Keratinocyte (primary cell): Measurements from ENCODE around the gene PACS2. TPM values are rescaled to one million over a fixed set of nuclear protein-coding genes. Genes with fewer than 3 reads are reported as not detected.

Experiments used
- DNase-seq: peaks from one replicate; pipeline ENCODE4 v3.0.0-alpha.2; 2011; ENCODE audit warnings: low read depth, missing footprints, low spot score
- FAIRE-seq: peaks from 2 replicates; lab custom pipeline; 2011; peaks lifted over from hg19 to GRCh38; lab: Jason Lieb, UNC
- H2AFZ ChIP-seq: 2 replicates; pipeline ENCODE4 v1.6.0; 2012; ENCODE audit warnings: low read length, control low read depth, inconsistent platforms; ENCODE audit not compliant: control insufficient read depth
- H3K27ac ChIP-seq: 2 replicates; pipeline ENCODE4 v1.5.1; 2011; ENCODE audit warnings: low read length; ENCODE audit not compliant: control insufficient read depth, insufficient read depth
- H3K27me3 ChIP-seq: 3 replicates; pipeline ENCODE4 v1.6.0; 2011; ENCODE audit warnings: low read length; ENCODE audit not compliant: control insufficient read depth, insufficient read depth; ENCODE audit errors: extremely low read depth
- H3K36me3 ChIP-seq, 2 experiments: 2 replicates in 1 of 2; 3 replicates in 1 of 2; pipeline ENCODE4 v1.5.1; 2011; ENCODE audit warnings: low read length in 2 of 2, mild to moderate bottlenecking in 1 of 2; ENCODE audit not compliant: control insufficient read depth in 2 of 2, insufficient read depth in 2 of 2; ENCODE audit errors: extremely low read depth in 1 of 2
- H3K4me1 ChIP-seq: 3 replicates; pipeline ENCODE4 v1.5.1; 2011; ENCODE audit warnings: low read length; ENCODE audit not compliant: control insufficient read depth, insufficient read depth; ENCODE audit errors: extremely low read depth
- H3K4me2 ChIP-seq: 3 replicates; pipeline ENCODE4 v1.6.0; 2011; ENCODE audit warnings: low read depth, low read length; ENCODE audit not compliant: control insufficient read depth, insufficient read depth; ENCODE audit errors: extremely low read depth
- H3K4me3 ChIP-seq, 3 experiments: fragments of 200-600 bp in 1 of 3; sonication (generic) in 1 of 3; 2 replicates in 2 of 3; 3 replicates in 1 of 3; pipeline ENCODE4 v1.5.1; 2011 to 2016; ENCODE audit warnings: low read length in 3 of 3, mild to moderate bottlenecking in 3 of 3, control low read depth in 2 of 3, inconsistent platforms in 1 of 3, low read depth in 1 of 3, mixed read lengths in 1 of 3, mixed run types in 1 of 3, moderate library complexity in 1 of 3; ENCODE audit not compliant: control insufficient read depth in 2 of 3, insufficient read depth in 2 of 3; ENCODE audit errors: extremely low read depth in 1 of 3
- H3K79me2 ChIP-seq: 2 replicates; pipeline ENCODE4 v1.6.0; 2012; ENCODE audit warnings: low read length; ENCODE audit not compliant: control insufficient read depth, insufficient read depth
- H3K9ac ChIP-seq: 3 replicates; pipeline ENCODE4 v1.6.0; 2011; ENCODE audit warnings: low read length; ENCODE audit not compliant: control insufficient read depth, insufficient read depth; ENCODE audit errors: extremely low read depth
- H3K9me1 ChIP-seq: 3 replicates; pipeline ENCODE4 v1.6.0; 2011; ENCODE audit warnings: low read length; ENCODE audit not compliant: control insufficient read depth, insufficient read depth; ENCODE audit errors: extremely low read depth
- H3K9me3 ChIP-seq: 2 replicates; pipeline ENCODE4 v1.5.1; 2012; ENCODE audit warnings: low read depth, low read length; ENCODE audit not compliant: control insufficient read depth
- H4K20me1 ChIP-seq: 3 replicates; pipeline ENCODE4 v1.6.0; 2011; ENCODE audit warnings: low read length; ENCODE audit not compliant: control insufficient read depth, insufficient read depth; ENCODE audit errors: extremely low read depth
- CTCF ChIP-seq, 3 experiments: IDR thresholded peaks in 1 of 3; conservative IDR thresholded peaks in 1 of 3; optimal IDR thresholded peaks in 1 of 3; 2 replicates in 2 of 3; 3 replicates in 1 of 3; pipeline versions ENCODE3 to v1.5.1; 2011; ENCODE audit warnings: low read length in 3 of 3, mild to moderate bottlenecking in 3 of 3, moderate library complexity in 2 of 3, control low read depth in 1 of 3, inconsistent platforms in 1 of 3; ENCODE audit not compliant: insufficient read depth in 2 of 3; ENCODE audit errors: extremely low read depth in 1 of 3
- EZH2 ChIP-seq: IDR thresholded peaks from one replicate; pipeline ENCODE4 v1.6.1; 2012; ENCODE audit warnings: inconsistent platforms, mild to moderate bottlenecking, low read length, moderate library complexity
- dilution Hi-C: fragments of 300-500 bp; cut with MboI; formaldehyde crosslinking; loops from one replicate; pipeline ENCODE4 v1.7.0; 2020; ENCODE audit warnings: low sequenced_read_pairs; ENCODE audit not compliant: extremely low pct_ligation_motif_present
- polyA plus RNA-seq, 5 experiments: library from polyadenylated mRNA; depleted of rRNA in 3 of 5; stranded (reverse) in 3 of 5; stranded (forward) in 1 of 5; unstranded in 1 of 5; fragments of >200 nt; gene quantifications; 1 replicate in 1 of 5; 2 replicates in 3 of 5; 3 replicates in 1 of 5; pipeline versions ENCODE4 v1.2.1 to v1.2.3, GENCODE V29; 2011 to 2012; ENCODE audit warnings: missing spikeins in 2 of 5, low read depth in 1 of 5, low replicate concordance in 1 of 5

PACS2 gene
- polyA plus RNA-seq, 1 donor (not counting 4 experiments of a cell fraction or from before 2014, with no cell fraction given): 11.8 TPM

GRCh38 chr14:105303949-105304348, 10.6 kb upstream of the PACS2 start:
- H3K36me3 ChIP-seq: no peaks in the 10 kb centered on the region
- H3K9me1 ChIP-seq: no peaks in the 10 kb centered on the region
- H2AFZ ChIP-seq: no peak overlapping the region
- H3K4me2 ChIP-seq: no peak overlapping the region
- dilution Hi-C loops: no loop called here
- no peak for DNase-seq
- no peaks in the 10 kb centered on the region for H3K27me3 ChIP-seq
- no peak for FAIRE-seq
- no peak overlapping the region for H3K27ac ChIP-seq
- H3K4me1 ChIP-seq: peaks cover 5% of the 10 kb centered on the region
- TF ChIP-seq EZH2 (no peak), CTCF (optimal IDR thresholded peaks at IDR 0.05 in 1 of 3, IDR thresholded peaks at IDR 0.05 in 1 of 3, conservative IDR thresholded peaks at IDR 0.05 in 1 of 3; ENCODE audit: extremely low read depth in 1 of 3, insufficient read depth in 2 of 3, low read length in 3 of 3) (no peak)
- H4K20me1 ChIP-seq: no peaks in the 10 kb centered on the region
- H3K4me3 ChIP-seq: no peak overlapping the region
- peaks cover 15% of the 10 kb centered on the region for H3K79me2 ChIP-seq
- H3K9ac ChIP-seq: no peak overlapping the region
- no peaks in the 10 kb centered on the region for H3K9me3 ChIP-seq

DNA sequence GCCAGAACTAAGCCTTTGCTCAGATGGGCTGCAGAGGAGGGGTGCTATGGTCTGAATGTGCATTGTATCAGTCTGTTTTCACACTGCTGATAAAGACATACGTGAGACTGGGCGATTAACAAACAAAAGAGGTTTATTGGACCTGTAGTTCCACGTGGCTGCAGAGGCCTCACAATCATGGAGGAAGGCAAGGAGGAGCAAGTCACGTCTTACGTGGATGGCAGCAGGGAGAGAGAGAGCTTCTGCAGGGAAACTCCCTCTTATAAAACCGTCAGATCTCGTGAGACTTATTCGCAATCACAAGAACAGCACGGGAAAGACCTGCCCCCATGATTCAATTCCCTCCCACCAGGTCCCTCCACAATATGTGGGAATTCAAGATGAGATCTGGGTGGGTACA, 10.0 kb upstream of the PACS2 start:
- Histone ChIP-seq H3K27ac (no peak overlapping the region), H3K9me3 (no peaks in the 10 kb centered on the region), H2AFZ (no peak overlapping the region), H4K20me1 (no peaks in the 10 kb centered on the region), H3K79me2 (peaks cover 9% of the 10 kb centered on the region), H3K27me3 (no peaks in the 10 kb centered on the region), H3K4me2 (no peak overlapping the region), H3K4me1 (peaks cover 6% of the 10 kb centered on the region), H3K36me3 (no peaks in the 10 kb centered on the region), H3K4me3 (no peak overlapping the region), H3K9me1 (no peaks in the 10 kb centered on the region), H3K9ac (no peak overlapping the region)
- DNase-seq (no peak), FAIRE-seq (no peak)
- dilution Hi-C loops: no loop called here
- TF ChIP-seq EZH2 (no peak), CTCF (optimal IDR thresholded peaks at IDR 0.05 in 1 of 3, IDR thresholded peaks at IDR 0.05 in 1 of 3, conservative IDR thresholded peaks at IDR 0.05 in 1 of 3; ENCODE audit: extremely low read depth in 1 of 3, insufficient read depth in 2 of 3, low read length in 3 of 3) (no peak)
